GM19463 (cell line): Measurements from ENCODE around the gene TMEM259.

Experiments used
- ATAC-seq: cut with Tn5 transposase; IDR thresholded peaks from one replicate; pipeline ENCODE4 v1.9.1; 2021; ENCODE audit warnings: mild to moderate bottlenecking, moderate library complexity; ENCODE audit not compliant: unreplicated experiment

The TMEM259 gene

GRCh38 chr19:964116-964520 lies 56.8 kb downstream of the TMEM259 start:
- ATAC-seq = no peak

- no peak for ATAC-seq
Observed at GRCh38 chr19:963486-963951, 57.4 kb downstream of the TMEM259 start.

- ATAC-seq = no peak
Observed at GRCh38 chr19:962683-963400, 58.1 kb downstream of the TMEM259 start.

GRCh38 chr19:961866-962620 lies 58.9 kb downstream of the TMEM259 start:
- no peak for ATAC-seq

- ATAC-seq = no peak
Observed at GRCh38 chr19:960601-960938, 60.4 kb downstream of the TMEM259 start.

GRCh38 chr19:960020-960419 lies 60.9 kb downstream of the TMEM259 start:
- no peak for ATAC-seq
